Neutrophil (primary cell): Measurements from ENCODE around the gene ZNF280A.

Source experiments
- H3K27ac ChIP-seq: fragments of 200-600 bp; sonication (generic); 2 replicates; pipeline ENCODE4 v1.5.1; 2016; ENCODE audit warnings: mild to moderate bottlenecking, moderate library complexity
- H3K27me3 ChIP-seq: fragments of 200-600 bp; sonication (generic); 2 replicates; pipeline ENCODE4 v1.6.0; 2016; ENCODE audit warnings: mild to moderate bottlenecking
- H3K36me3 ChIP-seq: fragments of 200-600 bp; sonication (generic); 2 replicates; pipeline ENCODE4 v1.5.1; 2017
- H3K4me1 ChIP-seq, 2 experiments: fragments of 200-600 bp in 1 of 2; sonication (generic) in 1 of 2; 1 replicate in 1 of 2; 2 replicates in 1 of 2; pipeline versions ENCODE4 v1.5.1 to v1.6.1; 2013 to 2016; ENCODE audit warnings: low read depth in 1 of 2, low read length in 1 of 2, mild to moderate bottlenecking in 1 of 2, moderate library complexity in 1 of 2; ENCODE audit not compliant: control insufficient read depth in 1 of 2, insufficient read depth in 1 of 2
- H3K4me3 ChIP-seq, 2 experiments: fragments of 200-600 bp in 1 of 2; sonication (generic) in 1 of 2; 1 replicate in 1 of 2; 2 replicates in 1 of 2; pipeline ENCODE4 v1.5.1; 2013 to 2016; ENCODE audit warnings: low read depth in 1 of 2, low read length in 1 of 2, mild to moderate bottlenecking in 1 of 2, moderate library complexity in 1 of 2
- H3K9me3 ChIP-seq: fragments of 200-600 bp; sonication (generic); 2 replicates; pipeline ENCODE4 v1.5.1; 2016
- CTCF ChIP-seq: fragments of 200-600 bp; sonication (generic); IDR thresholded peaks from 2 replicates; pipeline ENCODE4 v1.5.1; 2016; ENCODE audit warnings: antibody characterized with exemption

ZNF280A gene

GRCh38 chr22:22523494-22523893 lies 3.4 kb upstream of the ZNF280A start:
- TF ChIP-seq CTCF: no peak
- Histone ChIP-seq H3K4me1 (no peaks in the 10 kb centered on the region), H3K4me3 (no peak overlapping the region), H3K9me3 (no peaks in the 10 kb centered on the region), H3K36me3 (no peaks in the 10 kb centered on the region), H3K27ac (no peak overlapping the region), H3K27me3 (peaks cover 6% of the 10 kb centered on the region)

- Histone ChIP-seq H3K9me3 (no peaks in the 10 kb centered on the region), H3K4me3 (no peak overlapping the region), H3K4me1 (no peaks in the 10 kb centered on the region), H3K27ac (no peak overlapping the region), H3K27me3 (peaks cover 6% of the 10 kb centered on the region), H3K36me3 (no peaks in the 10 kb centered on the region)
- no peak for TF ChIP-seq CTCF
Observed at GRCh38 chr22:22521631-22522030, 1.6 kb upstream of the ZNF280A start.

GRCh38 chr22:22520667-22521602 lies 865 bp upstream of the ZNF280A start:
- no peak overlapping the region for H3K4me3 ChIP-seq

DNA sequence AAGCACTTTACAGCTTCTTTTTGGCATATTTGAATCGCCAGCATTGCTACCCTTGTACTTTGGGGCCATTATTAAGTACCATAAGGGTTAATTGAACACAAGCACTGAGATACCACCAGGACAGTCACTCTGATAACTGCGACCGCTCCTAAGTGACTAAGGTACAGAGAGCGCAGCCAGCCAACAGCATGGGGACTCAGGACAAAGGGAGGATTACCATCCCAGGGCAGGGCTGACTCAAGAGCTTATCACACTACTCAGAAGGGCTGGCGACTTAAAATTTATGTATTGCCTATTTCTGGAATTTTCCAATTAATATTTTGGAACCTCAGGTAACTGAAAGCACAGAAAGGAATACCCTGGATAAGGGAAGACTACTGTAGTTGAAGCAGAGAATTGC lies 479 bp downstream of the ZNF280A start:
- Histone ChIP-seq H3K4me1 (no peaks in the 10 kb centered on the region), H3K4me3 (no peak overlapping the region), H3K27me3 (peaks cover 17% of the 10 kb centered on the region), H3K36me3 (no peaks in the 10 kb centered on the region), H3K9me3 (no peaks in the 10 kb centered on the region), H3K27ac (no peak overlapping the region)
- no peak for TF ChIP-seq CTCF

More at GRCh38 chr22:22520667-22521602, 865 bp upstream of the ZNF280A start:
- Histone ChIP-seq H3K27ac (no peak overlapping the region), H3K36me3 (no peaks in the 10 kb centered on the region), H3K4me1 (no peaks in the 10 kb centered on the region), H3K9me3 (no peaks in the 10 kb centered on the region), H3K27me3 (peaks cover 11% of the 10 kb centered on the region)
- TF ChIP-seq CTCF: no peak

DNA sequence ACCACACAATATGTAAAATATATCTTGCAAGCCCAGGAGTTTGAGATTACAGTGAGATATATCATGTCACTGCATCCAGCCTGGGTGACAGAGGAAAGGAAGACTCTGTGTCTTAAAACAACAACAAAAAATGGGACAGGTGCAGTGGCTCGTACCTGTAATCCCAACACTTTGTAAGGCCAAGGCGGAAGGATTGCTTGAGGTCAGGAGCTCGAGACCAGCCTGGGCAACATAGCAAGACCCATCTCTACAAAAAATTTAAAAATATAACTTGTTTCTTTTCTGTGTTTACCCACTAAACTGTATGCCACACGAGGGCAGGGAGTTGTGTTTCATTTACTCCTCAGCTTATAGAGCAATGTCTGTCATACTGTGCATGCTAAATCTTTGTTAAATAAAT lies 3.1 kb downstream of the ZNF280A start:
- Histone ChIP-seq H3K4me1 (no peaks in the 10 kb centered on the region), H3K4me3 (no peak overlapping the region), H3K27ac (no peak overlapping the region), H3K9me3 (no peaks in the 10 kb centered on the region), H3K36me3 (no peaks in the 10 kb centered on the region), H3K27me3 (peaks cover 38% of the 10 kb centered on the region)
- no peak for TF ChIP-seq CTCF
